Suprapubic skin (tissue), 4 donors: Measurements from ENCODE around the gene SF3A2. TPM values are rescaled to one million over a fixed set of nuclear protein-coding genes. Genes with fewer than 3 reads are reported as not detected.

Experiments used
- DNase-seq, 2 donors: peaks; one replicate each; pipeline ENCODE4 v3.0.0-alpha.2; 2019; ENCODE audit warnings: low spot score in 2 of 2
- H3K27ac ChIP-seq: fragments of 200-600 bp; sonication (generic); one replicate; pipeline ENCODE4 v1.5.1; 2019
- H3K27me3 ChIP-seq: fragments of 200-600 bp; sonication (generic); one replicate; pipeline ENCODE4 v1.5.1; 2019
- H3K36me3 ChIP-seq: fragments of 200-600 bp; sonication (generic); one replicate; pipeline ENCODE4 v1.5.1; 2019
- H3K4me1 ChIP-seq: fragments of 200-600 bp; sonication (generic); one replicate; pipeline ENCODE4 v1.5.1; 2019
- H3K4me3 ChIP-seq: fragments of 200-600 bp; sonication (generic); one replicate; pipeline ENCODE4 v1.5.1; 2019; ENCODE audit warnings: mild to moderate bottlenecking
- H3K9me3 ChIP-seq: fragments of 200-600 bp; sonication (generic); one replicate; pipeline ENCODE4 v1.5.1; 2019
- EP300 ChIP-seq: sonication (generic); formaldehyde crosslinking; IDR thresholded peaks from one replicate; pipeline ENCODE4 v1.6.1; 2017; ENCODE audit warnings: antibody characterized with exemption
- POLR2A ChIP-seq, 2 donors: fragments of 450-650 bp; IDR thresholded peaks; one replicate each; pipeline ENCODE4 v1.6.1; 2017; ENCODE audit warnings: antibody characterized with exemption in 2 of 2, mild to moderate bottlenecking in 2 of 2, moderate library complexity in 2 of 2
- POLR2AphosphoS5 ChIP-seq, 3 donors: sonication (generic); formaldehyde crosslinking; IDR thresholded peaks; one replicate each; pipeline ENCODE4 v1.6.1; 2017; ENCODE audit warnings: antibody characterized with exemption in 3 of 3
- WGBS: methylation state at CpG from one replicate; pipeline ENCODE4 v1.1.5; 2018; 5-methylcytosine and 5-hydroxymethylcytosine counted together
- total RNA-seq, 4 donors: library from RNA; depleted of rRNA; stranded (reverse); fragments of >200 nt; gene quantifications; one replicate each; pipeline ENCODE4 v1.1.0, GENCODE V29; 2016
- TF ChIP-seq, protein P1 (sequence below), 2 donors: fragments of 200-600 bp in 1 of 2; fragments of 450-650 bp in 1 of 2; sonication (generic) in 1 of 2; IDR thresholded peaks; one replicate each; pipeline ENCODE4 v1.5.1; 2016 to 2019; ENCODE audit warnings: antibody characterized with exemption in 2 of 2, mild to moderate bottlenecking in 1 of 2, moderate library complexity in 1 of 2

SF3A2 gene
- total RNA-seq, 4 donors from 2014 or later: 48.0 to 103 (median 64.8) TPM

DNA sequence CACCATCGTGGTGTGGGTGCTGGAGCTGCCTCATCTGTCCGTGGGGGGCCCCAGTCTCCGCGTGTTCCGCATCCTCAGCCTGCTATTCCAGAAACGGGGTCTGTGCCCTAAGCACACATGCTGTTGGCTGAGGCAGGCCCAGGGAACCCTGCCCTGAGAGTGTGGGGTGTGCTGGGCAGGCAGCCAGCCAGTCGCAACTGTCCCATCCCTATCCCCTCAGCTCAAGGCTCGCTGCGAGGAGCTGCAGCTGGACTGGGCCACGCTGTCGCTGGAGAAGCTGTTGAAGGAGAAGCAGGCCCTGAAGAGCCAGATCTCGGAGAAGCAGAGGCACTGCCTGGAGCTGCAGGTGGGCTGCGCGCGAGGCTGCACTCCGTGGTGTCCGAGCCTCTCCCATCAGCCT lies 22.4 kb upstream of the SF3A2 start:
- Histone ChIP-seq H3K36me3 (peaks cover 81% of the 10 kb centered on the region), H3K4me1 (peaks cover 31% of the 10 kb centered on the region), H3K27me3 (no peaks in the 10 kb centered on the region), H3K4me3 (no peak overlapping the region), H3K27ac (peak overlapping the region; percentile 81), H3K9me3 (no peaks in the 10 kb centered on the region)
- no peak for DNase-seq
- 93% methylated on average over 16 of the region's 17 CpGs for WGBS
- TF ChIP-seq POLR2A (IDR thresholded peaks at IDR 0.05) (no peak), POLR2AphosphoS5 (IDR thresholded peaks at IDR 0.05) (no peak), EP300 (no peak)
- TF ChIP-seq, protein P1, sequence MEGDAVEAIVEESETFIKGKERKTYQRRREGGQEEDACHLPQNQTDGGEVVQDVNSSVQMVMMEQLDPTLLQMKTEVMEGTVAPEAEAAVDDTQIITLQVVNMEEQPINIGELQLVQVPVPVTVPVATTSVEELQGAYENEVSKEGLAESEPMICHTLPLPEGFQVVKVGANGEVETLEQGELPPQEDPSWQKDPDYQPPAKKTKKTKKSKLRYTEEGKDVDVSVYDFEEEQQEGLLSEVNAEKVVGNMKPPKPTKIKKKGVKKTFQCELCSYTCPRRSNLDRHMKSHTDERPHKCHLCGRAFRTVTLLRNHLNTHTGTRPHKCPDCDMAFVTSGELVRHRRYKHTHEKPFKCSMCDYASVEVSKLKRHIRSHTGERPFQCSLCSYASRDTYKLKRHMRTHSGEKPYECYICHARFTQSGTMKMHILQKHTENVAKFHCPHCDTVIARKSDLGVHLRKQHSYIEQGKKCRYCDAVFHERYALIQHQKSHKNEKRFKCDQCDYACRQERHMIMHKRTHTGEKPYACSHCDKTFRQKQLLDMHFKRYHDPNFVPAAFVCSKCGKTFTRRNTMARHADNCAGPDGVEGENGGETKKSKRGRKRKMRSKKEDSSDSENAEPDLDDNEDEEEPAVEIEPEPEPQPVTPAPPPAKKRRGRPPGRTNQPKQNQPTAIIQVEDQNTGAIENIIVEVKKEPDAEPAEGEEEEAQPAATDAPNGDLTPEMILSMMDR (IDR thresholded peaks at IDR 0.05): no peak

DNA sequence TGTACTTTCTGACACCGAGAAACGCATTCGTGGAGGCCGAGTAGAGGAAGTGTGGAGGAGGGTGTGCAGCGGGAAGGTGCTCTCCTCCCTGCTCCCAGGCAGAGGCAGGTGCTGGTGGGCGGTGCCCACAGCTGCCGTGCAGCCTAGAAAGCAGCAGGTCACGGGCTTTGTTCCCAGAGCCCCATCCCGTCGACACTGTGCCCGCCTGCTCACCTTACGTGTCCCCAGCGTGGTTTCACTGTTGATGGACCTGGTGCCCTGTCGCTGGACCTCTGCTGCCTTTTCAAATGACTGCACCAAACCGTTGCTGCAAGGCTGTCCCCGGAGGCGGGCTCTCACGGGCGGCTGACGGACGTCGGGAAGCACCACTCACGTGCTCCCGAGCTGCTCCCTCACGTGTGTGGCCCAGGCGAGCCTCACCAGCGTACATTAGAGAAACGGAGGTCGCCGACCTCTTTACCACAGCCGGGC lies 21.3 kb upstream of the SF3A2 start:
- no peak overlapping the region for H3K4me3 ChIP-seq
- 81% methylated on average over 31 of the region's 31 CpGs for WGBS
- H3K36me3 ChIP-seq: peaks cover 88% of the 10 kb centered on the region
- no peak for TF ChIP-seq EP300
- TF ChIP-seq POLR2A (IDR thresholded peaks at IDR 0.05): no peak
- TF ChIP-seq, protein P1 (IDR thresholded peaks at IDR 0.05): no peak
- TF ChIP-seq POLR2AphosphoS5 (IDR thresholded peaks at IDR 0.05): no peak
- no peaks in the 10 kb centered on the region for H3K27me3 ChIP-seq
- peaks cover 29% of the 10 kb centered on the region for H3K4me1 ChIP-seq
- H3K9me3 ChIP-seq: no peaks in the 10 kb centered on the region
- DNase-seq: no peak
- no peak overlapping the region for H3K27ac ChIP-seq

DNA sequence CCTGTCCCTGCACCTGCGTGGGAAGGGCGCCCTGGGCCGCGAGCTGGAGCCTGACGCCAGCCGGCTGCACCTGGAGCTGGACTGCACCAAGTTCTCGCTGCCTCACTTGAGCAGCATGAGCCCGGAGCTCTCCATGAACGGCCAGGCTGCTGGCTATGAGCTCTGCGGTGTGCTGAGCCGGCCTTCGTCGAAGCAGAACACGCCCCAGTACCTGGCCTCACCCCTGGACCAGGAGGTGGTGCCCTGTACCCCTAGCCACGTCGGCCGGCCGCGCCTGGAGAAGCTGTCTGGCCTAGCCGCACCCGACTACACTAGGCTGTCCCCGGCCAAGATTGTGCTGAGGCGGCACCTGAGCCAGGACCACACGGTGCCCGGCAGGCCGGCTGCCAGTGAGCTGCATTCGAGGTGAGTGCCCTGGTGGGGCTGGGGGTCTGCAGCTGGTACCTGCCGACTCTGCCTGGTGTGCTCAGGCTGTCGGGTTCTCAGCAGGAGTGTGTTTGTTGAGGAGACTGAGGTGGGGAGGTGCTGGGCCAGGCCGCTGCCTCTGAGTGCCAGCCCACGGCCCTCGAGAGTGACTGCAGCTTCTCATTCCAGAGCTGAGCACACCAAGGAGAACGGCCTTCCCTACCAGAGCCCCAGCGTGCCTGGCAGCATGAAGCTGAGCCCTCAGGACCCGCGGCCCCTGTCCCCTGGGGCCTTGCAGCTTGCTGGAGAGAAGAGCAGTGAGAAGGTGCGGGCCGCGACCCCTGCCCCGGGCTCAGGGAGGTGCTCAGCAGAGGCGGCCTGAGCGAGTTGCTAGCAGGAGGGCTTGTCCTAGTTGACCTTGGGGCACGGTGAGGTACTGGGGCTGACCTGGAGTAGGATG lies 20.0 kb upstream of the SF3A2 start:
- H3K27ac ChIP-seq: no peak overlapping the region
- TF ChIP-seq, protein P1 (IDR thresholded peaks at IDR 0.05): no peak
- TF ChIP-seq POLR2A (IDR thresholded peaks at IDR 0.05): no peak
- no peak for TF ChIP-seq POLR2AphosphoS5 (IDR thresholded peaks at IDR 0.05)
- no peak for TF ChIP-seq EP300
- 95% methylated on average over 9 of the region's 43 CpGs for WGBS
- H3K27me3 ChIP-seq: no peaks in the 10 kb centered on the region
- H3K36me3 ChIP-seq: peaks cover 87% of the 10 kb centered on the region
- H3K4me3 ChIP-seq: no peak overlapping the region
- no peak for DNase-seq
- H3K9me3 ChIP-seq: no peaks in the 10 kb centered on the region
- peaks cover 29% of the 10 kb centered on the region for H3K4me1 ChIP-seq

DNA sequence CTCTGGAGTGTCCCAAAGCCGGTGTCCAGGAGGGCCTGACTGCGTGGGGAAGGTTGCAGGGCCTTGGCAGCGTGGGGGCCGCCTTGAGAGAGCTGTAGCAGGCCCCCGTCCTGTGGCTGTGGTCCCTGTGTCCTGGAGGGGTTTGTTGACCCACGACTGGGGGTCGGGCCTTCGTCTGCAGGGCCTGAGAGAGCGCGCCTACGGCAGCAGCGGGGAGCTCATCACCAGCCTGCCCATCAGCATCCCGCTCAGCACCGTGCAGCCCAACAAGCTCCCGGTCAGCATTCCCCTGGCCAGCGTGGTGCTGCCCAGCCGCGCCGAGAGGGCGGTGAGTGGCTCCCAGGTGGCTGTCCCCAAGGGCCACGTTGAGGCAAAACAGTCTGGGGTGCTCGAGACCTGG lies 19.0 kb upstream of the SF3A2 start:
- Histone ChIP-seq H3K36me3 (peaks cover 90% of the 10 kb centered on the region), H3K4me3 (no peak overlapping the region), H3K4me1 (peaks cover 32% of the 10 kb centered on the region), H3K27me3 (no peaks in the 10 kb centered on the region), H3K27ac (no peak overlapping the region), H3K9me3 (no peaks in the 10 kb centered on the region)
- WGBS: 100% methylated on average over 7 of the region's 22 CpGs
- TF ChIP-seq, protein P1 (IDR thresholded peaks at IDR 0.05): no peak
- TF ChIP-seq EP300: no peak
- no peak for TF ChIP-seq POLR2A (IDR thresholded peaks at IDR 0.05)
- TF ChIP-seq POLR2AphosphoS5 (IDR thresholded peaks at IDR 0.05): no peak
- no peak for DNase-seq

DNA sequence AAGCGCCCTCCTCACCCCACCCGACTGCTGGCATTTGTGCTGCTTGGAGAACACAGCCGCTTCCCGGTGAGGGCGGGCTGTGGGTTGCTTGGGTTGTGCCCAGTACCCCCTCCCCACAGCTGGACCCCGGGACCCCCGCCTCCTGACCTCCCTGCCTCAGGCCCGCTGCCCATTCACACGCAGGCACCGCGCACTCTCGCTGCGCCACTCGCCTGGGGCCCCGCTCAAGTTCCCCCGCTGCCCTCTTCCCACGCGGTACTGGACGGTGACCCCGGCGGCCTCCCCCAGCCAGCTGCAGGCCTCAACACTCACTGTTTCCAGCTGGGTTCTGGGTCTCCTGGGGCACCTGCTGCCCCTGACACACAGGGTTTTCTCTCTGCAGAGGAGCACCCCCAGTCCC lies 16.9 kb upstream of the SF3A2 start:
- TF ChIP-seq EP300 (no peak), POLR2AphosphoS5 (IDR thresholded peaks at IDR 0.05) (no peak), POLR2A (IDR thresholded peaks at IDR 0.05) (no peak)
- TF ChIP-seq, protein P1 (IDR thresholded peaks at IDR 0.05): no peak
- H3K27ac ChIP-seq: no peak overlapping the region
- no peak overlapping the region for H3K4me3 ChIP-seq
- H3K4me1 ChIP-seq: peaks cover 11% of the 10 kb centered on the region
- 95% methylated on average over 21 of the region's 21 CpGs for WGBS
- H3K9me3 ChIP-seq: no peaks in the 10 kb centered on the region
- H3K36me3 ChIP-seq: peaks cover 95% of the 10 kb centered on the region
- H3K27me3 ChIP-seq: no peaks in the 10 kb centered on the region
- no peak for DNase-seq
